AG08396 (cell line): ENCODE measurements around the gene PIWIL1.

Experiments used
- DNase-seq: peaks from one replicate; pipeline ENCODE4 v3.0.0; 2012; ENCODE audit warnings: low spot score, mixed read lengths

Gene PIWIL1

GRCh38 chr12:130374083-130374482 lies 36.4 kb downstream of the PIWIL1 start:
- DNase-seq: no peak

GRCh38 chr12:130375296-130376287 lies 37.9 kb downstream of the PIWIL1 start:
- DNase-seq: no peak

GRCh38 chr12:130382818-130383217 lies 45.1 kb downstream of the PIWIL1 start:
- no peak for DNase-seq

GRCh38 chr12:130384234-130384633 lies 46.5 kb downstream of the PIWIL1 start:
- DNase-seq: no peak

- no peak for DNase-seq
Observed at GRCh38 chr12:130385193-130385592, 47.5 kb downstream of the PIWIL1 start.

- no peak for DNase-seq
Observed at GRCh38 chr12:130391186-130391585, 53.5 kb downstream of the PIWIL1 start.

GRCh38 chr12:130394906-130395305 lies 57.2 kb downstream of the PIWIL1 start:
- no peak for DNase-seq

- no peak for DNase-seq
Observed at GRCh38 chr12:130396667-130397066, 59.0 kb downstream of the PIWIL1 start.

GRCh38 chr12:130398100-130398848 lies 60.6 kb downstream of the PIWIL1 start:
- DNase-seq: no peak

GRCh38 chr12:130401703-130402102 lies 64.0 kb downstream of the PIWIL1 start:
- no peak for DNase-seq

- no peak for DNase-seq
Observed at GRCh38 chr12:130405332-130405731, 67.6 kb downstream of the PIWIL1 start.

GRCh38 chr12:130412384-130412783 lies 74.7 kb downstream of the PIWIL1 start:
- DNase-seq: no peak

- DNase-seq: no peak
Observed at GRCh38 chr12:130413909-130414308, 76.2 kb downstream of the PIWIL1 start.

- no peak for DNase-seq
Observed at GRCh38 chr12:130414381-130414780, 76.7 kb downstream of the PIWIL1 start.

- DNase-seq: no peak
Observed at GRCh38 chr12:130418251-130418650, 80.6 kb downstream of the PIWIL1 start.

GRCh38 chr12:130419116-130419515 lies 81.4 kb downstream of the PIWIL1 start:
- DNase-seq: no peak

GRCh38 chr12:130420071-130420470 lies 82.4 kb downstream of the PIWIL1 start:
- DNase-seq: no peak

- no peak for DNase-seq
Observed at GRCh38 chr12:130421896-130422295, 84.2 kb downstream of the PIWIL1 start.
